Hematopoietic multipotent progenitor cell treated with erythropoietin and hydrocortisone succinate and interleukin-3 and kit ligand, for 8 days (in vitro differentiated cells): ENCODE results near the gene HTT-AS.
"Not testable (repeated sequence)": the region's sequence is repeated elsewhere in the genome, so short reads cannot be mapped to it uniquely, and the experiment has no call there.

Experiments used
- DNase-seq: peaks from one replicate; pipeline ENCODE4 v3.0.0-alpha.2; 2015

The HTT-AS gene

GRCh38 chr4:3085948-3086670 is 11.8 kb upstream of the HTT-AS start:
- no peak for DNase-seq

- DNase-seq = no peak
Observed at GRCh38 chr4:3083732-3084131, 9.4 kb upstream of the HTT-AS start.

- DNase-seq = peak; percentile 81
Observed at GRCh38 chr4:3082925-3083515, 8.7 kb upstream of the HTT-AS start.

- DNase-seq = peak; percentile 93
Observed at GRCh38 chr4:3079694-3080123, 5.4 kb upstream of the HTT-AS start.

GRCh38 chr4:3077796-3078195 is 3.5 kb upstream of the HTT-AS start:
- no peak for DNase-seq

- DNase-seq = no peak
Observed at GRCh38 chr4:3075652-3075981, 1.3 kb upstream of the HTT-AS start.

- peak; percentile 50 for DNase-seq
Observed at GRCh38 chr4:3074846-3075651, 711 bp upstream of the HTT-AS start.

- DNase-seq = no peak
Observed at GRCh38 chr4:3073158-3074077, 920 bp downstream of the HTT-AS start.

- no peak for DNase-seq
Observed at GRCh38 chr4:3071811-3072210, 2.5 kb downstream of the HTT-AS start.

- DNase-seq = no peak
Observed at GRCh38 chr4:3070709-3071500, 3.4 kb downstream of the HTT-AS start.

- no peak for DNase-seq
Observed at GRCh38 chr4:3069661-3070199, 4.6 kb downstream of the HTT-AS start.

GRCh38 chr4:3067473-3068001 is 6.8 kb downstream of the HTT-AS start:
- DNase-seq = no peak

GRCh38 chr4:3066836-3067400 is 7.4 kb downstream of the HTT-AS start:
- DNase-seq = no peak

- no peak for DNase-seq
Observed at GRCh38 chr4:3065551-3065950, 8.8 kb downstream of the HTT-AS start.

GRCh38 chr4:3062471-3062870 is 11.9 kb downstream of the HTT-AS start:
- DNase-seq = no peak

GRCh38 chr4:3060946-3061345 is 13.4 kb downstream of the HTT-AS start:
- DNase-seq = no peak

- DNase-seq = no peak
Observed at GRCh38 chr4:3059943-3060342, 14.4 kb downstream of the HTT-AS start.

- DNase-seq = no peak
Observed at GRCh38 chr4:3054169-3054759, 20.1 kb downstream of the HTT-AS start.

GRCh38 chr4:3051141-3051897 is 23.0 kb downstream of the HTT-AS start:
- DNase-seq = not testable (repeated sequence)
